HFFc6 (cell line): ENCODE data around the gene BCAS1. TPM values are rescaled to one million over a fixed set of nuclear protein-coding genes. Genes with fewer than 3 reads are reported as not detected.

Experiments used
- DNase-seq: peaks from one replicate; pipeline ENCODE4 v3.0.0-alpha.2; 2018
- H3K27ac Mint-ChIP-seq: 2 replicates; pipeline ENCODE4 v1.8.0; 2020; ENCODE audit warnings: mild to moderate bottlenecking, mixed read lengths
- H3K27me3 Mint-ChIP-seq: 2 replicates; pipeline ENCODE4 v1.8.0; 2021; ENCODE audit warnings: mild to moderate bottlenecking, moderate library complexity, mixed read lengths; ENCODE audit not compliant: insufficient read depth
- H3K36me3 Mint-ChIP-seq: 2 replicates; pipeline ENCODE4 v1.8.0; 2021; ENCODE audit warnings: low read depth, mixed read lengths
- H3K4me1 Mint-ChIP-seq: 2 replicates; pipeline ENCODE4 v1.8.0; 2020; ENCODE audit warnings: low read depth, mixed read lengths
- H3K4me3 Mint-ChIP-seq: 2 replicates; pipeline ENCODE4 v1.8.0; 2020; ENCODE audit warnings: mild to moderate bottlenecking, moderate library complexity, mixed read lengths
- H3K9me3 Mint-ChIP-seq: 2 replicates; pipeline ENCODE4 v1.8.0; 2020; ENCODE audit warnings: mild to moderate bottlenecking, mixed read lengths
- total RNA-seq, 6 experiments: library from RNA; stranded (reverse); fragmentation: NEBNext Ultra II Directional; extraction: Animal tissue kit (Norgen Biotek cat#: 25700); gene quantifications; 2 replicates in 1 of 6; 3 replicates in 5 of 6; pipeline ENCODE4 v1.2.3, GENCODE V29; 2021
- TF ChIP-seq, protein P1 (sequence below): fragments of 200-600 bp; sonication (generic); IDR thresholded peaks from 2 replicates; pipeline ENCODE4 v1.5.0; 2021; ENCODE audit warnings: antibody characterized with exemption, mild to moderate bottlenecking

The BCAS1 gene
- total RNA-seq, 6 experiments from 2014 or later = 0.07 TPM; not detected in 5

DNA sequence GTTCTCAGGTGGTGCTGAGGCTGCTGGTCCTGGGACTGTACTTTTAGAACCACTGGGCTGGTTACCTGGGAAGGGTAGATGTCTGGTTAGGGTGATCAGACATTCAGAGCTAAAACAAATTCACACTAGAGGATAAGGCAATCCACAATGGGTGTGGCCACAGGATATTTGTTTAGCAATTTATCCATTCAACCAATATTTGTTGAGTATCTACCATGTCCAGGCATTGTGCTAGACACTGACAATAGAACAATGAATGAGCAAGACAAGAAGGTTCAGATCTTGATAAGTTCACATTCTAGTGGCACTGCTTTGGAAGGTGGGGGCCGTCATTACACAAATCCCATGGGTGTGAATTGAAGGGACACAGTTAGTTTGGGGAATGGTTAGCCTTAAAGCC lies 131.7 kb downstream of the BCAS1 start:
- DNase-seq = no peak
- Mint-ChIP-seq H3K36me3 (no peaks in the 10 kb centered on the region), H3K9me3 (no peaks in the 10 kb centered on the region), H3K4me1 (peaks cover 80% of the 10 kb centered on the region), H3K27ac (peak overlapping the region; percentile 98), H3K4me3 (no peak overlapping the region), H3K27me3 (peaks cover 4% of the 10 kb centered on the region; the same call in 1 of the 2 replicates)
- TF ChIP-seq, protein P1, sequence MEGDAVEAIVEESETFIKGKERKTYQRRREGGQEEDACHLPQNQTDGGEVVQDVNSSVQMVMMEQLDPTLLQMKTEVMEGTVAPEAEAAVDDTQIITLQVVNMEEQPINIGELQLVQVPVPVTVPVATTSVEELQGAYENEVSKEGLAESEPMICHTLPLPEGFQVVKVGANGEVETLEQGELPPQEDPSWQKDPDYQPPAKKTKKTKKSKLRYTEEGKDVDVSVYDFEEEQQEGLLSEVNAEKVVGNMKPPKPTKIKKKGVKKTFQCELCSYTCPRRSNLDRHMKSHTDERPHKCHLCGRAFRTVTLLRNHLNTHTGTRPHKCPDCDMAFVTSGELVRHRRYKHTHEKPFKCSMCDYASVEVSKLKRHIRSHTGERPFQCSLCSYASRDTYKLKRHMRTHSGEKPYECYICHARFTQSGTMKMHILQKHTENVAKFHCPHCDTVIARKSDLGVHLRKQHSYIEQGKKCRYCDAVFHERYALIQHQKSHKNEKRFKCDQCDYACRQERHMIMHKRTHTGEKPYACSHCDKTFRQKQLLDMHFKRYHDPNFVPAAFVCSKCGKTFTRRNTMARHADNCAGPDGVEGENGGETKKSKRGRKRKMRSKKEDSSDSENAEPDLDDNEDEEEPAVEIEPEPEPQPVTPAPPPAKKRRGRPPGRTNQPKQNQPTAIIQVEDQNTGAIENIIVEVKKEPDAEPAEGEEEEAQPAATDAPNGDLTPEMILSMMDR = no peak

DNA sequence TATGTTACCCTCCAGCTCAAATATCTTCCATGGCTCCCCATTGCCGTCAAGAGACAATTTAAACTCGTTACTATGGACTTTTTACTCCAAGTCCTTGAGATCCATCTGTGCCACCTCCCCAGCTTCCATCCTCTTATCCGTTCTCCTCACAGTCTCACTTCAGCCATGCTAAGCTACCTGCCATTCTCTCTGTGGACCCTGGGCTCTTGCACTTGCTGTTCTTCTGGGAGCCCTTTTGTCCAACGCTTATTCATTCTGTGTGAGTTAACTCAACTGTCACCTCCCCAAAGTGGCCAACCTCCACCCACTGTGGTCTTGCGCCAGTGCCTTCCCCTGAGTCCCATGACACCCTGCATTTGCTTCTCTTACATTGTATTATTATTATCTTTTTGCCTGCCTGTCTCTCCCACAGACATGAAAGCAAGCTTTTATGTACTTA lies 132.4 kb downstream of the BCAS1 start:
- TF ChIP-seq, protein P1 = no peak
- no peak overlapping the region; the same call in 1 of the 2 replicates for H3K27ac Mint-ChIP-seq
- H3K4me1 Mint-ChIP-seq = peaks cover 79% of the 10 kb centered on the region

DNA sequence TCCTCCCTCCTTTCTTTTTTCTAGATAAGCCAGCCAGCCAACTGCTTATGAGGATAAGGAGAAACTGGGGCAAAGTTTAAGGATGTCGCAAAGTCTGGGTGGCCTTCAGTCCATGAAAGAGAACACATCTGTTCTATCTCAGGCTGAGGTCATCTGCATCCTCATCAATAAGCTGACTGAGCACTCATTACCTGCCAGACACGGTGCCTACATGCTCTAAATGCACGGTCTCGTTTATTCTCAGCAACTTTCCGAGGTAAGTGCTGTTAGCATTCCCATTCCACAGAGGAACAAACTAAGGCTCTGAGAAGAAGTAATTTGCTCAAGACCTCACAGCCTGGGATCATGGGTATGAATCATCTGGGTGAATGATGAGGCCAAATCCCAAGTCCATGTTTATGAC lies 133.1 kb downstream of the BCAS1 start:
- peaks cover 4% of the 10 kb centered on the region; the same call in 1 of the 2 replicates for H3K27me3 Mint-ChIP-seq
- no peak overlapping the region; the same call in 1 of the 2 replicates for H3K27ac Mint-ChIP-seq
- TF ChIP-seq, protein P1 = no peak
- H3K4me1 Mint-ChIP-seq = peaks cover 77% of the 10 kb centered on the region
- H3K4me3 Mint-ChIP-seq = no peak overlapping the region
- no peak for DNase-seq
- no peaks in the 10 kb centered on the region for H3K36me3 Mint-ChIP-seq
- H3K9me3 Mint-ChIP-seq = no peaks in the 10 kb centered on the region

More for the DNA sequence above, 132.4 kb downstream of the BCAS1 start:
- Mint-ChIP-seq H3K27me3 (peaks cover 4% of the 10 kb centered on the region; the same call in 1 of the 2 replicates), H3K36me3 (no peaks in the 10 kb centered on the region), H3K4me3 (no peak overlapping the region), H3K9me3 (no peaks in the 10 kb centered on the region)
- DNase-seq = no peak

DNA sequence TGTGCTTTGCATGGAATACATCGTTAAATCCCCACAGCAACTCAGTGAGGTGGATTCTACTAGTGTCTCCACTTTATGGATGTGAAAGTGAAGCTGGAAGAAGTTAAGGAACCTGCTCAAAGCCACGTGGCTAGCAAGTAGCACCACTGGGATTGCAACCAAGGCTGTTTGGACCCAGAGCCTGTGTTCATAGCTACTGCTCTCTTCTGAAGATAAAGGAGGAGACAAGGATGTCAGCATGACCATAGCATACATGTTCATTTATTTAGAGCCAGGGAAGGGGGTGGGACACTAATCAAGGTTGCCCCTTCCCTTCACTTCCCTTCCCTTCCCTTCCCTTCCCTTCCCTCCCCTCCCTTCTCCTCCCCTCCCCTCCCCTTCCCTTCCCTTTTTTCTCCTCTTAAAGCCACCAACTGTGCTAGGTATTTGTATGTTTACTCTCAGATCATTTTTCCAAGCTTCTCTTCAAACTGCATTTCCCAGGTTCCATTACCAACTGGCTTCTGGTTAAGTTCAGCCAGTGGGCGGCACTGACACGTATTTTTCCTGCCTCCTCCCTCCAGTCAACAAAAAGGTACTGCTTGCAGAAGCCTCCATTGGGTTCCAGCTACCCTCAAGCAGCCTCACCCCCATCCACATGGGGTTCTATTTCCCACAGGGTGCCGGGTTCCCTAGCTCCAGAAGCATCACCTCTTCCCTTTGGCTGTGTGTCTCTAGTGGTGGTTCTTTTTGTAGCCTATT lies 134.9 kb downstream of the BCAS1 start:
- Mint-ChIP-seq H3K4me3 (no peak overlapping the region; the same call in 1 of the 2 replicates), H3K27me3 (peaks cover 2% of the 10 kb centered on the region; the same call in 1 of the 2 replicates), H3K9me3 (no peaks in the 10 kb centered on the region), H3K4me1 (peaks cover 77% of the 10 kb centered on the region), H3K27ac (peak overlapping the region; percentile 83), H3K36me3 (no peaks in the 10 kb centered on the region)
- DNase-seq = no peak
- TF ChIP-seq, protein P1 = no peak

DNA sequence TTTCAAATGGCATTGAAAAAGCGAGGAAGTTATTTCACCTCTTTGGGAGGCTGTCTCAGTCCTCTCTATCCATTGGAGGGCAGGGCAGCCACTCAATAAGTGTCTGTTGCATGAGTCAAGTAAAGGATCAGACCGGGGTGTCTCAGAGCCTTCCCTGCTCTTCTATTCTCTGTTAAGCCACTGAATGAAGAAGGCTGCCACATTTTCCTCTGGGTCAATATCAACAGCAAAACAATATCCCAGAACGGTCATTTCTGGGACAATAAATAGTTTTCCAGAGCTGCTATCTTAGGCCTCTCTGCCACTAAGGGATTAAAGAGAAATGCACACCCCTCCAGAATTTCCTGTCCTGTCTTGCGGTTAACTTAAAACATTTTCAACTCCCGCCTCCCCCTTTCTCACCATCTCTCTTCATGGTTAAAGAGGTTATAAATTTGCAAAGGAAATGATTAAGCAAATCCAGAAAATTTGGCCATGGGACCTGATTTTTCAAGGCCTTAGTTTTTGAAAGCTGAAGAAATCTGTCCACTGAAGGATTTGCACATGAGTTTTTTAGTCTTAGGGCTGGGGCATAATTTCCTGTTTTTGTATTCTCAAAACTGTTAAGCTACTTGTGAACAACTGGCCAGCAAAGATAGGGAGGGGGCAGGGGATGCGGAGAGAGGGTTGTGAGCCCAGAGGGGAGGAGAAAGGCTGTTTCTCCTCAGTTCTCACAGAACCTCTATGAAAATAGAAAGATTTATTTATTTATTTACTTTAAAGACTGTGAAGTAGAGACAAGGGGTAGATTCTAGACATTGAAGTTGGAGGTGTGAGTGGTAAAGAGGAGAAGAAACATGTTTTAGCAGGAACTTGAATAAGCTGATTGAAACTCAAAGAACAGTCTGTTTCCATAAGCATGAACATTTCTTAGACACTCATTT lies 135.7 kb downstream of the BCAS1 start:
- peak overlapping the region; percentile 53; the same call in 1 of the 2 replicates for H3K4me3 Mint-ChIP-seq
- H3K27me3 Mint-ChIP-seq = no peaks in the 10 kb centered on the region; the same call in 1 of the 2 replicates
- H3K9me3 Mint-ChIP-seq = no peaks in the 10 kb centered on the region
- H3K27ac Mint-ChIP-seq = peak overlapping the region; percentile 83
- TF ChIP-seq, protein P1 = 0 out of 2 replicates have a peak, but pooled peaks have one; percentile 5
- H3K4me1 Mint-ChIP-seq = peaks cover 74% of the 10 kb centered on the region
- peak; percentile 77 for DNase-seq
- H3K36me3 Mint-ChIP-seq = no peaks in the 10 kb centered on the region
